Stomach (tissue), 9 donors: ENCODE results near the gene NHERF2. TPM values are rescaled to one million over a fixed set of nuclear protein-coding genes. Genes with fewer than 3 reads are reported as not detected.

Experiments
- DNase-seq, 2 donors: peaks; one replicate each; pipeline versions ENCODE4 v3.0.0 to v3.0.0-alpha.2; 2013 to 2019
- H3K27ac ChIP-seq, 5 donors: fragments of 200-600 bp in 4 of 5; sonication (generic) in 4 of 5; one replicate each; pipeline ENCODE4 v1.5.1; 2013 to 2019; ENCODE audit warnings: mild to moderate bottlenecking in 1 of 5, moderate library complexity in 1 of 5
- H3K27me3 ChIP-seq, 3 donors: fragments of 200-600 bp; sonication (generic); one replicate each; pipeline ENCODE4 v1.5.1; 2017 to 2019; ENCODE audit warnings: mixed run types in 1 of 3
- H3K36me3 ChIP-seq, 4 donors: fragments of 200-600 bp; sonication (generic); 1 replicate in 3 of 4; 2 replicates in 1 of 4; pipeline ENCODE4 v1.5.1; 2016 to 2019
- H3K4me1 ChIP-seq, 4 donors: fragments of 200-600 bp; sonication (generic); one replicate each; pipeline ENCODE4 v1.5.1; 2016 to 2019
- H3K4me3 ChIP-seq, 4 donors: fragments of 200-600 bp; sonication (generic) in 3 of 4; one replicate each; pipeline ENCODE4 v1.5.1; 2016 to 2019; ENCODE audit warnings: mild to moderate bottlenecking in 1 of 4
- H3K9me3 ChIP-seq, 4 donors: fragments of 200-600 bp; sonication (generic); one replicate each; pipeline ENCODE4 v1.5.1; 2016 to 2019
- CTCF ChIP-seq, 7 experiments: fragments of 450-650 bp in 4 of 7; fragments of 200-600 bp in 3 of 7; sonication (generic) in 3 of 7; IDR thresholded peaks; one replicate each; pipeline ENCODE4 v1.5.1; 2016 to 2019; ENCODE audit warnings: antibody characterized with exemption in 7 of 7, control low read depth in 2 of 7, mild to moderate bottlenecking in 1 of 7
- EP300 ChIP-seq: sonication (generic); formaldehyde crosslinking; IDR thresholded peaks from one replicate; pipeline ENCODE4 v1.6.1; 2017; ENCODE audit warnings: antibody characterized with exemption
- POLR2A ChIP-seq, 4 donors: fragments of 450-650 bp; IDR thresholded peaks; one replicate each; pipeline ENCODE4 v1.6.1; 2016; ENCODE audit warnings: antibody characterized with exemption in 4 of 4, control low read depth in 2 of 4, mild to moderate bottlenecking in 1 of 4, moderate library complexity in 1 of 4
- POLR2AphosphoS5 ChIP-seq, 3 donors: sonication (generic); formaldehyde crosslinking; IDR thresholded peaks; one replicate each; pipeline ENCODE4 v1.6.1; 2016; ENCODE audit warnings: antibody characterized with exemption in 3 of 3
- WGBS, 5 donors: extraction: QIAGEN DNeasy Blood & Tissue Kit in 3 of 5; methylation state at CpG; one replicate each; pipeline versions ENCODE4 v1.1.5 to v1.1.7; 2013 to 2018; 5-methylcytosine and 5-hydroxymethylcytosine counted together
- intact Hi-C: fragments of 100-400 bp; cut with DNase I; formaldehyde crosslinking; loops from one replicate; pipeline ENCODE4 v1.15.1; 2023; ENCODE audit warnings: low total_unique reads
- polyA plus RNA-seq, 3 donors: library from polyadenylated mRNA; stranded (reverse); fragments of 200-250 nt; gene quantifications; one replicate each; pipeline ENCODE4 v1.2.3, GENCODE V29; 2013
- total RNA-seq, 5 donors: library from RNA; depleted of rRNA; stranded (reverse); fragments of >200 nt; gene quantifications; one replicate each; pipeline versions ENCODE4 v1.1.0 to v1.2.3, GENCODE V29; 2014 to 2016
- donor health status: healthy with polysubstance abuse.
- donor health status: Bipolar disorder and iron deficiency.
- donor health status: healthy.

NHERF2 gene
- total and polyA plus RNA-seq, 8 donors = 17.4 to 236 (median 119) TPM

DNA sequence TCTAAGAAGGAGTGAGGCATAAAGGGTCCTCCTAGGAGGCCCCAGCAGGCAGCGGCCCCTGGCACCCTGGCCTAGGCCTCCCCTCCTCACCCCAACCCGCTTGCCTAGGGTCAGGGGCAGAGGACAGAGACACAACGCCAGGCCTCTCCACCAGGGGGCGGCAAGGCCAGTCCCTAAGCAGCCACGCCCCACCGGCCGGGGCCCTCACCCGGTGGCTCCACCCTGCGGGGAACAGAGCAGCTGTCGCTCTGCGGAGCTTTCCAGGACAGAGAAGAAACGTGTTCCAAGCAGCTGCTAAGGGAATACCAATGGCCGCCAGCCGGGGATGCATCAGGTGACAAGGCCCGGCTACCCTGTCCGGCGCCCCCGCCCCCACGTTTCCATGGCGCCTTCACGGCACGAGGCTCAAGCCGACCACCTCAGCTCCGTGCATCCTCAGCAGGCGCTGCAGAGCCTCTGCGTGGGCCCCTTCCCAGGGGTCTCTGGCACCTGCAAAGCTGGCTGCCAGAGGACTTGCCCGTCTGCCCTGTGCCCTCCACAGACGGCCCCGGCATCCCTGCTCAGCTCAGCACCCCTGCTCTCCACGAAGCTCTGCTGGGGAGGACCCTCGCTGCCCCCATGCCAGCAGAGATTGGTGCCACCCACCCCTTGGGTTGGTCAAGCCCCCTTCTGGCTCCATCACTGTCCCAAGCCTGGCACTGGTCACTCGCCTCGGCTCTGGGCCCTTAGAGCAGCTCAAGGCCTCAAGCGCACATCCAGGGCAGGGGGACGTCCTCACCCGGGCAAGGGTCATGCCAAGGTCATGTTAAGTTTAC lies 22.7 kb upstream of the NHERF2 start:
- Histone ChIP-seq H3K9me3 (no peaks in the 10 kb centered on the region), H3K27ac (peak overlapping the region; percentile 32 to 64 (median 46)), H3K4me1 (peaks cover 49 to 62% (median 57%) of the 10 kb centered on the region in 4 donors), H3K36me3 (peaks cover 38 to 60% (median 54%) of the 10 kb centered on the region in 4 donors), H3K27me3 (no peaks in the 10 kb centered on the region), H3K4me3 (peak overlapping the region in 2 of 4 donors; percentile 18 to 29)
- WGBS, 5 donors = 23 to 35% (median 26%) methylated on average over 23 to 36 of the region's 36 CpGs
- DNase-seq = peak; percentile 94 to 96
- intact Hi-C loops = no loop called here
- no peak for TF ChIP-seq POLR2A (IDR thresholded peaks at IDR 0.05)
- peak in 5 of 7 experiments; percentile 80 to 93 (median 90) for TF ChIP-seq CTCF (IDR thresholded peaks at IDR 0.05)
- no peak for TF ChIP-seq EP300
- peak in 1 of 3 donors; percentile 79 for TF ChIP-seq POLR2AphosphoS5 (IDR thresholded peaks at IDR 0.05)

DNA sequence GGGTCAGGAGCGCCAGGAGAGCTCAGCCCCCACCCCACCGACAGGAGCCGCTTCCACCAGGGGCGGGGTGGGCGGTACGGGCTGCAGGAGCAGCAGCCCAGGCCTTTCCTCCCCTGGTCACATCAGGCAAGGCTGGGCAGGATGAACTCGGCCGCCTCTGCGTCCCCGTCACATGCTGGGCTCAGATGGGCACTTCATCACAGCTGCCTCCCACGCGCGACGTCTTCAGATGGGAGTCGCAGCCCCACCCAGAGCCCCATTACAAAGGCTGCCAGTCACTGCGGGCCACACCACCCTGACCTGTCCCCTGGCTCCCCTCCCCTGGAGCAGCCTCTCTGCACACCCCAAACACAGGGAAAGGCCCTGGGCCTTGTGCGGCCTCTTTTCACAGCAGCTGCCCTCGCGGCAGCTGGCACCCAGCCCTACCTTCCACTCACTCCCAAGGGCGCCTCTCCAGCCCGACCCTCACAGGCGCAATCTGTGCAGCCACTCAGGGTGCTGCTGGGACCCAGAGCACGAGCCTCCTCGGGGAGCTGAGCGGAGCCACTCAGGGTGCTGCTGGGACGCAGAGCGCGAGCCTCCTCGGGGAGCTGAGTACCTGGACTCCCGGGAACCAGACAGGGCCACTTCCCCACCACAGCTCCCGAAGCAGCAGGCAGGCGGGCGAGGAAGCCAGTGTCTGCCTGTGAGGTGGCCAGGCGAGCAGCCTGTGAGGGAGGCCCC lies 21.7 kb upstream of the NHERF2 start:
- TF ChIP-seq POLR2AphosphoS5 (IDR thresholded peaks at IDR 0.05) (no peak), EP300 (no peak), CTCF (IDR thresholded peaks at IDR 0.05) (no peak), POLR2A (IDR thresholded peaks at IDR 0.05) (no peak)
- WGBS, 5 donors = 69 to 82% (median 77%) methylated on average over 25 to 34 of the region's 34 CpGs
- Histone ChIP-seq H3K4me3 (peak overlapping the region in 1 of 4 donors; percentile 29), H3K36me3 (peaks cover 29 to 51% (median 45%) of the 10 kb centered on the region in 4 donors), H3K9me3 (no peaks in the 10 kb centered on the region), H3K4me1 (peaks cover 51 to 63% (median 59%) of the 10 kb centered on the region in 4 donors), H3K27ac (no peak overlapping the region), H3K27me3 (no peaks in the 10 kb centered on the region)
- no peak for DNase-seq
- intact Hi-C loops = no loop called here

GRCh38 chr16:2005646-2006045 lies 21.1 kb upstream of the NHERF2 start:
- H3K9me3 ChIP-seq = no peaks in the 10 kb centered on the region
- intact Hi-C loops = no loop called here
- H3K27me3 ChIP-seq = no peaks in the 10 kb centered on the region
- no peak overlapping the region for H3K4me3 ChIP-seq
- peaks cover 58 to 69% (median 66%) of the 10 kb centered on the region in 4 donors for H3K4me1 ChIP-seq
- peaks cover 22 to 44% (median 38%) of the 10 kb centered on the region in 4 donors for H3K36me3 ChIP-seq
- H3K27ac ChIP-seq = no peak overlapping the region
- DNase-seq = no peak
- no peak for TF ChIP-seq POLR2A (IDR thresholded peaks at IDR 0.05)
- TF ChIP-seq CTCF (IDR thresholded peaks at IDR 0.05) = no peak
- no peak for TF ChIP-seq EP300
- TF ChIP-seq POLR2AphosphoS5 (IDR thresholded peaks at IDR 0.05) = no peak
- WGBS, 5 donors = 66 to 81% (median 79%) methylated on average over 20 to 21 of the region's 21 CpGs

GRCh38 chr16:2006317-2006716 lies 20.4 kb upstream of the NHERF2 start:
- TF ChIP-seq EP300 = no peak
- TF ChIP-seq POLR2AphosphoS5 (IDR thresholded peaks at IDR 0.05) = no peak
- no peak for TF ChIP-seq POLR2A (IDR thresholded peaks at IDR 0.05)
- no peak for TF ChIP-seq CTCF (IDR thresholded peaks at IDR 0.05)
- no peaks in the 10 kb centered on the region for H3K9me3 ChIP-seq
- intact Hi-C loops = no loop called here
- H3K27ac ChIP-seq = no peak overlapping the region
- peaks cover 16 to 37% (median 32%) of the 10 kb centered on the region in 4 donors for H3K36me3 ChIP-seq
- peaks cover 59 to 71% (median 68%) of the 10 kb centered on the region in 4 donors for H3K4me1 ChIP-seq
- DNase-seq = no peak
- no peaks in the 10 kb centered on the region for H3K27me3 ChIP-seq
- H3K4me3 ChIP-seq = no peak overlapping the region
- WGBS, 5 donors = 91 to 94% (median 93%) methylated on average over 7 to 8 of the region's 8 CpGs
